Lower lobe of right lung (tissue), 2 donors: ENCODE data around the gene DAAM1. TPM values are rescaled to one million over a fixed set of nuclear protein-coding genes. Genes with fewer than 3 reads are reported as not detected.

Experiments used
- ATAC-seq, 2 donors: fragments of 200-7000 bp; cut with Tn5 transposase; one replicate each; pipeline ENCODE4 v1.9.1; 2020 to 2022; ENCODE audit warnings: mild to moderate bottlenecking in 2 of 2, moderate library complexity in 2 of 2
- DNase-seq: peaks from one replicate; pipeline ENCODE4 v3.0.0-alpha.2; 2020
- H3K27ac ChIP-seq: fragments of 200-600 bp; one replicate; pipeline ENCODE4 v1.8.0; 2022
- H3K27me3 ChIP-seq: fragments of 200-600 bp; one replicate; pipeline ENCODE4 v1.8.0; 2022; ENCODE audit warnings: low read depth
- H3K36me3 ChIP-seq: fragments of 200-600 bp; one replicate; pipeline ENCODE4 v1.8.0; 2022; ENCODE audit warnings: mild to moderate bottlenecking
- H3K4me1 ChIP-seq: fragments of 200-600 bp; one replicate; pipeline ENCODE4 v1.8.0; 2022
- H3K4me3 ChIP-seq: fragments of 200-600 bp; one replicate; pipeline ENCODE4 v1.8.0; 2022; ENCODE audit warnings: mild to moderate bottlenecking
- H3K9me3 ChIP-seq: fragments of 200-600 bp; one replicate; pipeline ENCODE4 v1.8.0; 2022
- intact Hi-C: fragments of 100-400 bp; cut with DNase I; formaldehyde crosslinking; loops from one replicate; pipeline ENCODE4 v1.11.0; 2022
- total RNA-seq: library from RNA; stranded (reverse); fragmentation: NEBNext Ultra II Directional; extraction: Animal tissue kit (Norgen Biotek cat#: 25700); gene quantifications from one replicate; pipeline ENCODE4 v1.2.1, GENCODE V29; 2021
- TF ChIP-seq, protein P1 (sequence below): fragments of 200-600 bp; IDR thresholded peaks from one replicate; pipeline ENCODE4 v1.8.0; 2022; ENCODE audit warnings: antibody characterized with exemption, mild to moderate bottlenecking
- donor health status: DM: no; HTN: yes; CAD: no; lungs with severe emphysema.

Gene DAAM1
- total RNA-seq, 1 donor from 2014 or later = 46.7 TPM

DNA sequence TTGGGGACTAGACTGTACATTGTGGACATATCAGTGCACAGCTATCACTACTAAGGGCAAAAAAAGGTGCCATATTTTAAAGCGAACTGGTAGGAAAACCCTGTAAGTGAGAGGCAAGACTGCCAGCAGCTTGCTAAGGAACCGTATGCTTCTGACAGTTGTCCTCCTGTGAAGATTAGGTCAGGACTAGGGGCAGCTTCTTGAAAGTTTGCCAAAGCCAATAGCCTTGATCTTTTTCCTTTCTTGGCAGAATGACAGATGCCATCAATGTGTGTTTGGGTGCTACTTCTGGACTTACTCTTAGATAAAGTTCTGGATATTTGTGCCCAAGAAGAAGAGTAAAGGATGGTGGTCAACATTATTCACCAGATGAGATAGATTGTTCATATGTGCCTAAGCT lies 7.4 kb downstream of the DAAM1 start:
- no peaks in the 10 kb centered on the region for H3K27me3 ChIP-seq
- H3K9me3 ChIP-seq = no peaks in the 10 kb centered on the region
- ATAC-seq (no peak), DNase-seq (no peak)
- no peak overlapping the region for H3K27ac ChIP-seq
- intact Hi-C loops = no loop called here
- H3K4me1 ChIP-seq = peaks cover 46% of the 10 kb centered on the region
- TF ChIP-seq, protein P1, sequence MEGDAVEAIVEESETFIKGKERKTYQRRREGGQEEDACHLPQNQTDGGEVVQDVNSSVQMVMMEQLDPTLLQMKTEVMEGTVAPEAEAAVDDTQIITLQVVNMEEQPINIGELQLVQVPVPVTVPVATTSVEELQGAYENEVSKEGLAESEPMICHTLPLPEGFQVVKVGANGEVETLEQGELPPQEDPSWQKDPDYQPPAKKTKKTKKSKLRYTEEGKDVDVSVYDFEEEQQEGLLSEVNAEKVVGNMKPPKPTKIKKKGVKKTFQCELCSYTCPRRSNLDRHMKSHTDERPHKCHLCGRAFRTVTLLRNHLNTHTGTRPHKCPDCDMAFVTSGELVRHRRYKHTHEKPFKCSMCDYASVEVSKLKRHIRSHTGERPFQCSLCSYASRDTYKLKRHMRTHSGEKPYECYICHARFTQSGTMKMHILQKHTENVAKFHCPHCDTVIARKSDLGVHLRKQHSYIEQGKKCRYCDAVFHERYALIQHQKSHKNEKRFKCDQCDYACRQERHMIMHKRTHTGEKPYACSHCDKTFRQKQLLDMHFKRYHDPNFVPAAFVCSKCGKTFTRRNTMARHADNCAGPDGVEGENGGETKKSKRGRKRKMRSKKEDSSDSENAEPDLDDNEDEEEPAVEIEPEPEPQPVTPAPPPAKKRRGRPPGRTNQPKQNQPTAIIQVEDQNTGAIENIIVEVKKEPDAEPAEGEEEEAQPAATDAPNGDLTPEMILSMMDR = no peak
- H3K36me3 ChIP-seq = no peaks in the 10 kb centered on the region
- no peak overlapping the region for H3K4me3 ChIP-seq

DNA sequence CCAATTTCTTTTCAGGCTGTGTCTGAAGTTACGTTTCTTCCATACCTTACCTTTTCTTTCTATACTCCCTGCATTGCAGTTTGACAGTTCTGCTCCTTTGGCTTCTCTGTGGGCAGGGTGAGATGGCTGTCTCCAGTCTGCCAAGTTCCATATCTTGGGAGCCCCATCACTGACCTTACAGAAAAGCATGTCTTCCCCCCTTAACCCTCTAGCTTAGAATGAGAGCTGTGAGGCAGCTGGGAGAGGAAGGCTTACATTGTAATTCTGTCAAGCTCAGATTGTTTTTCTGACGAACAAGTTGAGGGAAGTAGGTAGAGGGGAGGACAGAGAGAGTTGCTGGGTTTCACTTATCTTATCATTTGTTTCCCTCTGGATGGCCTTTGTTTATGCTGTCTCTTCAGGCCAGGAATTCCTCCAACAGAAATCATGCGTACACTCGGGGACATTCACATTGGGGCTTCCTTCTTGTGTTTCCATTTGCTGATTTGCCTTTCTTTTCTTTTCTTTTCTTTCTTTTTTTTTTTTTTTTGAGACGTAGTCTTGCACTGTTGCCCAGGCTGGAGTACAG lies 9.3 kb downstream of the DAAM1 start:
- ATAC-seq (no peak), DNase-seq (no peak)
- H3K27me3 ChIP-seq = no peaks in the 10 kb centered on the region
- H3K4me1 ChIP-seq = peaks cover 42% of the 10 kb centered on the region
- H3K36me3 ChIP-seq = no peaks in the 10 kb centered on the region
- no peaks in the 10 kb centered on the region for H3K9me3 ChIP-seq
- no peak overlapping the region for H3K27ac ChIP-seq
- H3K4me3 ChIP-seq = no peak overlapping the region
- intact Hi-C loops = no loop called here
- TF ChIP-seq, protein P1 = no peak

DNA sequence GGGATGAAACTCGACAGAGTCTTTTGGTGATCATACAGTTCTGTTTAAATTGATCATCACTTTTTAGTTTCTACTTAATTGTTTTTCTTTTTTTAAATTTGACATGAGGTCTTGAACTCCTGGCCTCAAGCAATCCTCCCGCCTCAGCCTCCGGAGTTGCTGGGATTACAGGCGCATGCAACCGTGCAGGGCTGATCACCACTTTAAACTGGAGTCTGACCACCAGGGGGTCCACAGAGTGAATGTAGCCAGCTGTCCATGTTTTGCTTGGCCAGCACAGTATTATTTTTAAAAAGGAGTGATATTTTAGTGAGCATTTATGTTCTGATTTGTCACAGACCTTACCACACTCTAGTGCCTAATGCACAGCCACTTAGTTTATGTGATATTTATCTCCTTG lies 10.7 kb downstream of the DAAM1 start:
- TF ChIP-seq, protein P1 = no peak
- Histone ChIP-seq H3K4me3 (no peak overlapping the region), H3K9me3 (no peaks in the 10 kb centered on the region), H3K27ac (no peak overlapping the region), H3K36me3 (no peaks in the 10 kb centered on the region), H3K27me3 (no peaks in the 10 kb centered on the region), H3K4me1 (peaks cover 34% of the 10 kb centered on the region)
- intact Hi-C loops = no loop called here
- ATAC-seq (no peak), DNase-seq (no peak)

DNA sequence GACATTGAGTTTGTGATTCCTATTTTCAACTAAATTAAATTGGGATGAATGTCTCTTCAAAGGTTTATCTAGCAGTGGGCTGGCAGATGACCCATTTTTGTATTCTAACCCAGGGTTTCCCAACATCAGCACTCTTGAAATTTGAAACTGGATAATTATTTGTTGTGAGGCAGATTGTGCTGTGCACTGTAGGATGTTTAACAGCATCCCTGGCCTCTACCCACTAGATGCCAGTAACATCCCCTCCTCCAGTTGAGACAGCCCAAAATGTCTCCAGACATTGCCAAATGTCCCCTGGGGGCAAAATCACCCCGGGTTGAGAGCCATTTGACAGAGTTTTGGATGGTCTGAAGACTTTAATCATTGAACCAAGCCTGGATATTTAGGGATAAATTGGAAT lies 11.1 kb downstream of the DAAM1 start:
- no peaks in the 10 kb centered on the region for H3K9me3 ChIP-seq
- DNase-seq = no peak
- TF ChIP-seq, protein P1 = no peak
- no peak for ATAC-seq
- H3K27ac ChIP-seq = no peak overlapping the region
- H3K36me3 ChIP-seq = no peaks in the 10 kb centered on the region
- peaks cover 31% of the 10 kb centered on the region for H3K4me1 ChIP-seq
- H3K27me3 ChIP-seq = no peaks in the 10 kb centered on the region
- intact Hi-C loops = no loop called here
- no peak overlapping the region for H3K4me3 ChIP-seq

DNA sequence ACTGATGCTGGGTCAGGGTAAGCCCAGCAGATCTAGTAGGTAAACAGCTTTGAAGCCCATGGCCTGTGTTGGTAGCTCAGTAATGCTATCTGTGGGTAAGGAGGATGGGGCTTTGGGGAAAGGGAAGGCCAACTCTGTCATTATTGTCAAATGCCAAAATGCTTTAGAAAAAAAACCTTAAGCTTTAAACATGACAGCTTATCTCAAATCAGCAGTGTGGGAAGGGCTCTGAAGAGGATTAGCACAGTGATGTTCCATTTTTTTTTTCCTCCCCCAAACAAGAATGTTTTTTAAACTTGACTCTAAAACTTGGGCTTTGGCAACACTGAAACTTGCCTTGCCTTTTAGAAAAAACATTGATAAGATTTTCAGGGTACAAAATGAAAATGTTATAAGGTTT lies 11.7 kb downstream of the DAAM1 start:
- Histone ChIP-seq H3K27me3 (no peaks in the 10 kb centered on the region), H3K36me3 (no peaks in the 10 kb centered on the region), H3K4me3 (no peak overlapping the region), H3K27ac (no peak overlapping the region), H3K4me1 (peaks cover 29% of the 10 kb centered on the region), H3K9me3 (no peaks in the 10 kb centered on the region)
- intact Hi-C loops = no loop called here
- ATAC-seq = no peak
- no peak for DNase-seq
- TF ChIP-seq, protein P1 = no peak

DNA sequence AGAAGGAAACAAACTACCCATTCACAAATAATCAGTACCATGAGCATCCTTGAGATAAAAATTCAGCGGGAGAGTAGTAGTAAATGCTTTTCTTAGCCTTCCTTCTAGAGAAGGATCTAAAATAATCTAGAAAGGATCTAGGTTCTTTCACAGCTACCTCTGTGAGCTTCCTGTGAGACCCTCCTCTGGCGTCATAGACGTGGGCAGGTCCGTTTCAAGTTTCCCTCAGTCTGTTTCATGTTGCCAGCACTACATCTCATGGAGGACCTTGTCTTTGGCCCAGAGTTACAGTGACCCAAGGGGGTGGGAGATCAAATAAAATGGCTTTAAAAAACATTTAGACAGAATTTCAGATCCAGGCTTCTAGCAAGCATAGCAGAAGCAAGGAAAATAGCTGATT lies 13.6 kb downstream of the DAAM1 start:
- DNase-seq = no peak
- Histone ChIP-seq H3K4me3 (no peak overlapping the region), H3K9me3 (no peaks in the 10 kb centered on the region), H3K36me3 (no peaks in the 10 kb centered on the region), H3K27ac (no peak overlapping the region), H3K27me3 (no peaks in the 10 kb centered on the region), H3K4me1 (peaks cover 27% of the 10 kb centered on the region)
- TF ChIP-seq, protein P1 = no peak
- ATAC-seq = no peak
- intact Hi-C loops = no loop called here
